NT2/D1 (cell line): Measurements from ENCODE around the gene CLDN5.

Source experiments
- YY1 ChIP-seq: IDR thresholded peaks from 2 replicates; pipeline ENCODE4 v1.6.1; 2011; ENCODE audit not compliant: insufficient read length, insufficient read depth
- ZNF274 ChIP-seq: IDR thresholded peaks from 2 replicates; pipeline ENCODE4 v1.6.1; 2011; ENCODE audit warnings: mild to moderate bottlenecking, low read depth, low read length

- no peak for TF ChIP-seq YY1
- TF ChIP-seq ZNF274, result no peak
Measured at GRCh38 chr22:19510919-19511341, 13.3 kb downstream of the CLDN5 start.
